ENCODE measurements around the gene DGLUCY. TPM values are rescaled to one million over a fixed set of nuclear protein-coding genes. Genes with fewer than 3 reads are reported as not detected.
"Not testable (repeated sequence)": the region's sequence is repeated elsewhere in the genome, so short reads cannot be mapped to it uniquely, and the experiment has no call there.

DGLUCY gene
- total RNA-seq, 1 donor, result 23.2 TPM

DNA sequence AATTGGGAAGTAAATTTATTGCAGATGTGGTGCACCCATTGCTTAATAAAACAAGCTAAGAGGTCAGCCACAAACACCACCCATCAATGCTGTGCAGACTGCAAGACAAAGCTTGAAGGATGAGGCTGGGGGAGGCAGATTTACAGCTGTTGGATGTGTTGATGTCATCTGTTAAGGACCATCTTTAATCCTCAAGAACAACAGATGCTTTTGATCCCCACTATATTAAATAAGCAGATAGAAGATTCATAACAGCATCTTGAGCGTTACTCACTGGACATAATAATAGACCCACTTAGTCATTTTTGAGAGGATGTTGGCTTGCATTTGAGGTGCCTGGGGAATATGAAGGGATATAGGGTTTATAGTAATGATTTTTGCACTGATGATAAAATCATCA is 71.8 kb downstream of the DGLUCY start:
- Histone ChIP-seq H3K27me3 (ENCODE audit: insufficient read depth, low read length) (no peaks in the 10 kb centered on the region), H3K4me1 (ENCODE audit: insufficient read depth, low read length) (no peaks in the 10 kb centered on the region), H3K9me3 (ENCODE audit: low read depth, low read length) (no peaks in the 10 kb centered on the region), H3K4me3 (ENCODE audit: low read length) (no peak overlapping the region)

DNA sequence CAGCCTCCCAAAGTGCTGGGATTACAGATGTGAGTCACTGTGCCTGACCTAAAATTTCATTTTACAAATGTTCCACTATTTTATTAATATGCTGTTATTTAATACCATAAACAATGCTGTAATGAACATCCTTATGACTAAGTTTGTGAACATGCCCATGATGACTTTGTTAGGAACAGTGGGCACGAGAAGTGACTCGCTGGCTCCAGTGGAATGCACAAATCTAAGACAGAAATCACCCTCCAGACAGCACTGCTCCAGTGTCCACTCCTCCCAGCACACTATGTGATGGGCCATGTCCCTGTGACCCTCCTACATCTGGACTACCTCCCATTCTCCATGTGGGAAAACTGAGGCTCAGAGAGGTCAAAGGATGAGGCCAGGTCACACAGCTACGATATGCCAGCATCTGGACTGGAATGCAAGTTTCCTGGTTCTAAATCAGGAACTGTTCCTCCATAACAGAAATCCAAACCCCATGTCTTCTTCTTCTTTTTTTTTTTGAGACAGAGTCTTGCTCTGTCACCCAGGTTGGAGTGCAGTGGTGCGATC is 72.7 kb downstream of the DGLUCY start:
- Histone ChIP-seq H3K4me1 (ENCODE audit: insufficient read depth, low read length) (no peaks in the 10 kb centered on the region), H3K27me3 (ENCODE audit: insufficient read depth, low read length) (no peaks in the 10 kb centered on the region), H3K4me3 (ENCODE audit: low read length) (no peak overlapping the region), H3K9me3 (ENCODE audit: low read depth, low read length) (no peaks in the 10 kb centered on the region)

DNA sequence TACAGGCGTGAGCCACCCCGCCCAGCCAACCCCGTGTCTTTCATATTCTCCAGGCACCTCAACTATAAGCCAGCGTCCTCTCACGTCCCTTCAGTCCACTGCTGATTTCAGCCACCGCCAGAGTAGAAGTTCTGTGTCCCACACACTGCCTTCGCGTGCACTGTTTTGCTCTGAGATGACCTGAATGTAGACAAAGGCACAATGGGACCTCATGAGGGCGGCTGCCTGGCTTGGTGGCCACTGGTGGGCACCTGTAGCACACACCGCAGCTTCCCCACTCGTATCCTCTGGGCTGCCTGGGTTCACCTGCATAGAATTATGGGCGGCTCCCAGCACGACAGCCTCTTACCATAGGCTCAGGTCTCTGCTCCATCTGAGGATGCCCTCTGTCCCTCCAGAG is 73.4 kb downstream of the DGLUCY start:
- Histone ChIP-seq H3K4me1 (ENCODE audit: insufficient read depth, low read length) (no peaks in the 10 kb centered on the region), H3K27me3 (ENCODE audit: insufficient read depth, low read length) (no peaks in the 10 kb centered on the region), H3K4me3 (ENCODE audit: low read length) (no peak overlapping the region), H3K9me3 (ENCODE audit: low read depth, low read length) (no peaks in the 10 kb centered on the region)

DNA sequence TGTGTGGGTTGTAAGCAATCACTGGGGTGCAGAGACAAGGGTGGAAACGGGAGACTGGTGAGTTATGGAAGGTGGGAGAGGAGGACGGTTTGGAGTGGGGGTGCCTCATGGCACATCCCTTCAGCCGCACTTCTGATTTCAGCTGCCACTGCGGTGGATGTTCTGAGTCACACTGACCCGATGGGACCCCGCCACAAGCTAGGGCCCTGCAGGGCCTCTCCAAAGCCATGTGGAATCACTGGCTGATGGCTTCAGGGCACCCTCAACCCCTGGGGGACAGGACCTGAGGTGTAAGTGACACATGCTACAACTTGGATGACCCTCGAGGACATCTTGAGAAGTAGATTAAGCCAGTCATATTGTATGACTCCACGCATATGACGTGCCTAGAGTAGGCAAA is 77.0 kb downstream of the DGLUCY start:
- Histone ChIP-seq H3K27me3 (ENCODE audit: insufficient read depth, low read length) (no peaks in the 10 kb centered on the region), H3K9me3 (ENCODE audit: low read depth, low read length) (no peaks in the 10 kb centered on the region), H3K4me3 (ENCODE audit: low read length) (no peak overlapping the region), H3K4me1 (ENCODE audit: insufficient read depth, low read length) (peaks cover 9% of the 10 kb centered on the region)

- Histone ChIP-seq H3K9me3 (ENCODE audit: low read depth, low read length) (no peaks in the 10 kb centered on the region), H3K4me3 (ENCODE audit: low read length) (no peak overlapping the region), H3K4me1 (ENCODE audit: insufficient read depth, low read length) (peaks cover 9% of the 10 kb centered on the region), H3K27me3 (ENCODE audit: insufficient read depth, low read length) (no peaks in the 10 kb centered on the region)
These were observed 79.2 kb downstream of the DGLUCY start for GRCh38 chr14:91193069-91193468.

GRCh38 chr14:91195881-91196280 is 82.0 kb downstream of the DGLUCY start:
- Histone ChIP-seq H3K9me3 (ENCODE audit: low read depth, low read length) (no peaks in the 10 kb centered on the region), H3K4me1 (ENCODE audit: insufficient read depth, low read length) (peaks cover 9% of the 10 kb centered on the region), H3K27me3 (ENCODE audit: insufficient read depth, low read length) (no peaks in the 10 kb centered on the region), H3K4me3 (ENCODE audit: low read length) (no peak overlapping the region)

DNA sequence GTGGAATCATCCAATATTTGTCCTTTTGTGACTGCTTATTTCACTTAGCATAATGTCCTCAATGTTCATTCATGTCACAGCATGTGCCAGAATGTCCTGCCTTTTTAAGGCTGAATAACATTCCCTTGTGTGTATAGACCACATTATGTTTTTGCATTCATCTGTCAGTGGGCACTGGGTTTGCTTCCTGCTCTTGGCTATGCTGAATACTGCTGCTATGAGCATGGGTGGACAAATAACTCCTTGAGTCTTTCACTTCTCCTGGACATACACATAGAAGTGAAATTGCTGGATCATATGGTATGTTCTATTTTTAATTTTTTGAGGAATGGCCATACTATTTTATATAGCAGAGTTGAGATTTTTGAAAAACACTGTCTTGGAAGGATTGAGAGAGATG is 83.8 kb downstream of the DGLUCY start:
- peaks cover 18% of the 10 kb centered on the region for H3K4me1 ChIP-seq (ENCODE audit: insufficient read depth, low read length)
- no peak overlapping the region for H3K4me3 ChIP-seq (ENCODE audit: low read length)
- H3K9me3 ChIP-seq (ENCODE audit: low read depth, low read length), result no peaks in the 10 kb centered on the region
- no peaks in the 10 kb centered on the region for H3K27me3 ChIP-seq (ENCODE audit: insufficient read depth, low read length)

DNA sequence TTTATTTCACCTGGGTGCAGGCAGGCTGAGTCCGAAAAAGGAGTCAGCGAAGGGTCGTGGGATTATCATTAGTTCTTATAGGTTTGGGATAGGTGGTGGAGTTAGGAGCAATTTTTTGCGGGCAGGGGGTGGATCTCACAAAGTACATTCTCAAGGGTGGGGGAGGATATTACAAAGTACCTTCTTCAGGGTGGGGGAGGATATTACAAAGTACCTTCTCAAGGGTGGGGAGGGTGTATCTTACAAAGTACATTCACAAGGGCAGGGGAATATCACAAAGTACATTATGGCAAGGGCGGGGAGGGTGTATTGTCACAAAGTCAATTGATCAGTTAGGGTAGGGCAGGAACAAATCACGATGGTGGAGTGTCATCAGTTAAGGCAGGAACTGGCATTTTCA is 86.9 kb downstream of the DGLUCY start:
- not testable (repeated sequence) for H3K27me3 ChIP-seq (ENCODE audit: insufficient read depth, low read length); H3K4me3 ChIP-seq (ENCODE audit: low read length); H3K9me3 ChIP-seq (ENCODE audit: low read depth, low read length)
- H3K4me1 ChIP-seq (ENCODE audit: insufficient read depth, low read length), result peaks cover 11% of the 10 kb centered on the region

GRCh38 chr14:91202234-91202974 is 88.5 kb downstream of the DGLUCY start:
- H3K27me3 ChIP-seq (ENCODE audit: insufficient read depth, low read length), result no peaks in the 10 kb centered on the region
- peaks cover 15% of the 10 kb centered on the region for H3K4me1 ChIP-seq (ENCODE audit: insufficient read depth, low read length)
- no peak overlapping the region for H3K4me3 ChIP-seq (ENCODE audit: low read length)
- no peaks in the 10 kb centered on the region for H3K9me3 ChIP-seq (ENCODE audit: low read depth, low read length)

DNA sequence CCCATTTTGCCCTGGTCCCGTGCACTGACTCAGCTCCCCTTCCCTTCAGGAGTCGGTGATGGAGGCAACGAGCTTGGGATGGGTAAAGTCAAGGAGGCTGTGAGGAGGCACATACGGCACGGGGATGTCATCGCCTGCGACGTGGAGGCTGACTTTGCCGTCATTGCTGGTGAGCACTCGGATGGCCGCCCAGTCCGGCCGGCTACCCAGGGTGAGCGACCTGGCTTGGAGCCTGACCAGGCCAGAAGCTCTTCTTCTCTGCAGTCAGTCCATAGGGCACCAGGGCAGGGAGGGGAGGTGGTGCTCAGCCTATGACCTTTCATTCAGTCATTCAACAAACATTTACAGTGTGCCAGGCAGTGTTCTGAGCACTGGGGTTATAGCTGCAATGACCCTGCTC is 90.8 kb downstream of the DGLUCY start:
- H3K4me3 ChIP-seq (ENCODE audit: low read length), result no peak overlapping the region
- no peaks in the 10 kb centered on the region for H3K9me3 ChIP-seq (ENCODE audit: low read depth, low read length)
- peaks cover 15% of the 10 kb centered on the region for H3K4me1 ChIP-seq (ENCODE audit: insufficient read depth, low read length)
- H3K27me3 ChIP-seq (ENCODE audit: insufficient read depth, low read length), result no peaks in the 10 kb centered on the region

GRCh38 chr14:91205459-91205858 is 91.6 kb downstream of the DGLUCY start:
- H3K4me1 ChIP-seq (ENCODE audit: insufficient read depth, low read length), result peaks cover 15% of the 10 kb centered on the region
- H3K9me3 ChIP-seq (ENCODE audit: low read depth, low read length), result no peaks in the 10 kb centered on the region
- H3K4me3 ChIP-seq (ENCODE audit: low read length), result no peak overlapping the region
- H3K27me3 ChIP-seq (ENCODE audit: insufficient read depth, low read length), result no peaks in the 10 kb centered on the region

DNA sequence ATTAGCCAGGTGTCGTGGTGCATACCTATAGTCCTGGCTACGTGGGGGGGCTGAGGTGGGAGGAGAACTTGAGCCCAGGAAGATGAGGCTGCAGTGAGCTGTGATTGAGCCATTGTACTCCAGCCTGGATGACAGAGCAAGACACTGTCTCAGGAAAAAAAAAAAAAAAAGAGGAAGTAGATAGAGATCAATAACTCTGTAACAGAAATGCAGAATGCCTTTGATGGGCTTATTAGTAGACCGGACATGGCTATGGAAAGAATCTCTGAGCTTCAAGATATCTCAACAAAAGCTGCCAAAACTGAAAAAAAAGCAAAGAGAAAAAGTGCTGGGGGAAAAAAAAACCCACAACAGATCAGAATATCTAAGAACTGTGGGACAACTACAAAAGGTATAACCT is 93.1 kb downstream of the DGLUCY start:
- Histone ChIP-seq H3K4me3 (ENCODE audit: low read length) (no peak overlapping the region), H3K9me3 (ENCODE audit: low read depth, low read length) (no peaks in the 10 kb centered on the region), H3K4me1 (ENCODE audit: insufficient read depth, low read length) (peaks cover 12% of the 10 kb centered on the region), H3K27me3 (ENCODE audit: insufficient read depth, low read length) (no peaks in the 10 kb centered on the region)

DNA sequence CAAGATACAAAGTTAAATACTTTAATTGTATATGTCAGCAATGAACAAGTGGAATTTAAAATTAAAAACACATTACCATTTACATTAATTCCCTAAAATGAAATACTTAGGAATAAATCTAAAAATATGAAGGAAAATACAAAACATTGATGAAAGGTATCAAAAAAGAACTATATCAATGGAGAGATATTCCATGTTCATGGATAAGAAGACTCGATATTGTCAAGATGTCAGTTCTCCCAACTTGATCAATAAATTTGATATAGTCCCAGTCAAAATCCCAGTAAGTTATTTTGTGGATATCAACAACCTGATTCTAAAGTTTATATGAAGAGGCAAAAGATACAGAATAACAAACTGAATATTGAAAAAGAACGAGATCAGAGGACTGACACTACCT is 97.1 kb downstream of the DGLUCY start:
- Histone ChIP-seq H3K4me1 (ENCODE audit: insufficient read depth, low read length) (peaks cover 5% of the 10 kb centered on the region), H3K4me3 (ENCODE audit: low read length) (no peak overlapping the region), H3K27me3 (ENCODE audit: insufficient read depth, low read length) (no peaks in the 10 kb centered on the region), H3K9me3 (ENCODE audit: low read depth, low read length) (no peaks in the 10 kb centered on the region)

DNA sequence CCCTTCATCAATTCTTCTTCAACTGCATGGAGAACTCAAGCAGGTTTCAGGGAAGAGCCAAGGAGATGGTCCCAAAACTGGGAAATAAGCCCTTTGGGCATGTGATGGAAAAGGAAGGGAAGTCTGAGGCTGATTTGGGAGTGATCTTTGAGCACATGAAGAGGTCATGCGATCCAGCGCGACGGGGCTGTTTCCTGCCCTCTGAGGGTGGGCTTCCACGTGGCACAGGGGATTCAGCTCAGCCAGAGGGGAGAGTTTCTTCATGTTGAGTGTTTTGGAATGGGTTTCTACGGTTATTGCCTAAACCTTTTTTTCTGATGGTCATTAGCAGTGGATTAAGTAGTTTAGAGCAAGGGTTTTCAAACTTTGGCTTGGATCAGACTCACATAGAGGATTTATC is 100.4 kb downstream of the DGLUCY start:
- no peaks in the 10 kb centered on the region for H3K4me1 ChIP-seq (ENCODE audit: insufficient read depth, low read length)
- no peaks in the 10 kb centered on the region for H3K9me3 ChIP-seq (ENCODE audit: low read depth, low read length)
- H3K4me3 ChIP-seq (ENCODE audit: low read length), result no peak overlapping the region
- no peaks in the 10 kb centered on the region for H3K27me3 ChIP-seq (ENCODE audit: insufficient read depth, low read length)

- Histone ChIP-seq H3K27me3 (ENCODE audit: insufficient read depth, low read length) (no peaks in the 10 kb centered on the region), H3K4me3 (ENCODE audit: low read length) (no peak overlapping the region), H3K9me3 (ENCODE audit: low read depth, low read length) (no peaks in the 10 kb centered on the region), H3K4me1 (ENCODE audit: insufficient read depth, low read length) (no peaks in the 10 kb centered on the region)
These were observed 101.5 kb downstream of the DGLUCY start for GRCh38 chr14:91215381-91215780.

GRCh38 chr14:91216731-91217226 is 102.9 kb downstream of the DGLUCY start:
- H3K4me3 ChIP-seq (ENCODE audit: low read length), result no peak overlapping the region
- no peaks in the 10 kb centered on the region for H3K27me3 ChIP-seq (ENCODE audit: insufficient read depth, low read length)
- no peaks in the 10 kb centered on the region for H3K9me3 ChIP-seq (ENCODE audit: low read depth, low read length)

More at GRCh38 chr14:91216731-91217226, 102.9 kb downstream of the DGLUCY start:
- no peaks in the 10 kb centered on the region for H3K4me1 ChIP-seq (ENCODE audit: insufficient read depth, low read length)
